ENCODE measurements around the gene TAP1.

TAP1 gene

GRCh38 chr6:32796848-32797776 is 56.4 kb downstream of the TAP1 start:
- no peak for DNase-seq

Measured in NCI-H2081 treated with DMSO at 0.1 percent for 48 hours (cell line).